Skeletal muscle satellite cell (primary cell): ENCODE results near the gene TBC1D14.
"Not testable (repeated sequence)": the region's sequence is repeated elsewhere in the genome, so short reads cannot be mapped to it uniquely, and the experiment has no call there.

Experiments
- H3K27me3 ChIP-seq: 2 replicates; pipeline ENCODE4 v1.7.0; 2013; ENCODE audit warnings: low read length; ENCODE audit not compliant: control insufficient read depth, insufficient read depth
- H3K36me3 ChIP-seq: 2 replicates; pipeline ENCODE4 v1.7.0; 2013; ENCODE audit warnings: mild to moderate bottlenecking, control low read depth, low read length; ENCODE audit not compliant: insufficient read depth
- H3K4me1 ChIP-seq: 2 replicates; pipeline ENCODE4 v1.7.0; 2013; ENCODE audit warnings: low read length; ENCODE audit not compliant: control insufficient read depth, insufficient read depth
- H3K4me2 ChIP-seq: 2 replicates; pipeline ENCODE4 v1.7.0; 2013; ENCODE audit warnings: mild to moderate bottlenecking, low read length
- H3K4me3 ChIP-seq: 2 replicates; pipeline ENCODE4 v1.7.0; 2013; ENCODE audit warnings: low read length
- H3K9ac ChIP-seq: 2 replicates; pipeline ENCODE4 v1.7.0; 2013; ENCODE audit warnings: mild to moderate bottlenecking, low read depth, low read length, moderate library complexity
- H3K9me3 ChIP-seq: replicated peaks from 2 replicates; pipeline ENCODE4 v1.7.0; 2013; ENCODE audit warnings: mild to moderate bottlenecking, control low read depth, low read length

The TBC1D14 gene

GRCh38 chr4:6901669-6902317, 7.8 kb upstream of the TBC1D14 start:
- H3K4me1 ChIP-seq: no peaks in the 10 kb centered on the region
- no peak overlapping the region for H3K4me3 ChIP-seq
- H3K9me3 ChIP-seq: no peaks in the 10 kb centered on the region
- no peak overlapping the region for H3K9ac ChIP-seq
- no peak overlapping the region for H3K4me2 ChIP-seq
- H3K36me3 ChIP-seq: no peaks in the 10 kb centered on the region
- peaks cover 8% of the 10 kb centered on the region for H3K27me3 ChIP-seq

- no peaks in the 10 kb centered on the region for H3K9me3 ChIP-seq
- no peaks in the 10 kb centered on the region for H3K36me3 ChIP-seq
- H3K27me3 ChIP-seq: peaks cover 13% of the 10 kb centered on the region
- no peak overlapping the region for H3K9ac ChIP-seq
- no peaks in the 10 kb centered on the region for H3K4me1 ChIP-seq
- H3K4me3 ChIP-seq: no peak overlapping the region
- no peak overlapping the region for H3K4me2 ChIP-seq
Measured at GRCh38 chr4:6902318-6903042, 7.1 kb upstream of the TBC1D14 start.

GRCh38 chr4:6905516-6906445, 3.8 kb upstream of the TBC1D14 start:
- Histone ChIP-seq H3K36me3 (no peaks in the 10 kb centered on the region), H3K9me3 (no peaks in the 10 kb centered on the region), H3K4me2 (no peak overlapping the region), H3K27me3 (peaks cover 21% of the 10 kb centered on the region), H3K9ac (no peak overlapping the region), H3K4me3 (no peak overlapping the region), H3K4me1 (peaks cover 11% of the 10 kb centered on the region)

GRCh38 chr4:6906486-6906885, 3.1 kb upstream of the TBC1D14 start:
- not testable (repeated sequence) for H3K9me3 ChIP-seq, H3K4me2 ChIP-seq, H3K9ac ChIP-seq, H3K4me3 ChIP-seq, H3K36me3 ChIP-seq
- Histone ChIP-seq H3K4me1 (peaks cover 11% of the 10 kb centered on the region), H3K27me3 (peaks cover 21% of the 10 kb centered on the region)

GRCh38 chr4:6907658-6908191, 1.9 kb upstream of the TBC1D14 start:
- no peaks in the 10 kb centered on the region for H3K9me3 ChIP-seq
- no peak overlapping the region for H3K4me2 ChIP-seq
- H3K36me3 ChIP-seq: no peaks in the 10 kb centered on the region
- H3K27me3 ChIP-seq: peaks cover 21% of the 10 kb centered on the region
- no peak overlapping the region for H3K4me3 ChIP-seq
- peaks cover 11% of the 10 kb centered on the region for H3K4me1 ChIP-seq
- no peak overlapping the region for H3K9ac ChIP-seq

- peaks cover 11% of the 10 kb centered on the region for H3K4me1 ChIP-seq
- peak overlapping the region; percentile 100 for H3K9ac ChIP-seq
- no peaks in the 10 kb centered on the region for H3K9me3 ChIP-seq
- H3K4me2 ChIP-seq: peak overlapping the region; percentile 92
- peaks cover 21% of the 10 kb centered on the region for H3K27me3 ChIP-seq
- peak overlapping the region; percentile 98 for H3K4me3 ChIP-seq
- no peaks in the 10 kb centered on the region for H3K36me3 ChIP-seq
Measured at GRCh38 chr4:6908432-6909112, 1.1 kb upstream of the TBC1D14 start.

GRCh38 chr4:6909970-6910339, 329 bp downstream of the TBC1D14 start:
- peaks cover 21% of the 10 kb centered on the region for H3K27me3 ChIP-seq
- peak overlapping the region; percentile 98 for H3K4me3 ChIP-seq
- H3K4me1 ChIP-seq: peaks cover 11% of the 10 kb centered on the region
- no peaks in the 10 kb centered on the region for H3K36me3 ChIP-seq
- no peaks in the 10 kb centered on the region for H3K9me3 ChIP-seq
- peak overlapping the region; percentile 100 for H3K9ac ChIP-seq
- peak overlapping the region; percentile 90 for H3K4me2 ChIP-seq

GRCh38 chr4:6910340-6910959, 824 bp downstream of the TBC1D14 start:
- Histone ChIP-seq H3K9me3 (no peaks in the 10 kb centered on the region), H3K4me1 (peaks cover 11% of the 10 kb centered on the region), H3K4me2 (peak overlapping the region; percentile 90), H3K27me3 (peaks cover 21% of the 10 kb centered on the region), H3K9ac (peak overlapping the region; percentile 100), H3K4me3 (peak overlapping the region; percentile 98), H3K36me3 (no peaks in the 10 kb centered on the region)

- Histone ChIP-seq H3K9me3 (no peaks in the 10 kb centered on the region), H3K36me3 (no peaks in the 10 kb centered on the region), H3K27me3 (peaks cover 15% of the 10 kb centered on the region), H3K9ac (no peak overlapping the region), H3K4me1 (peaks cover 11% of the 10 kb centered on the region), H3K4me3 (no peak overlapping the region), H3K4me2 (no peak overlapping the region)
Measured at GRCh38 chr4:6910960-6911874, 1.6 kb downstream of the TBC1D14 start.

GRCh38 chr4:6911917-6912316, 2.3 kb downstream of the TBC1D14 start:
- not testable (repeated sequence) for H3K9me3 ChIP-seq, H3K9ac ChIP-seq, H3K4me3 ChIP-seq, H3K4me2 ChIP-seq, H3K36me3 ChIP-seq
- H3K4me1 ChIP-seq: peaks cover 15% of the 10 kb centered on the region
- H3K27me3 ChIP-seq: peaks cover 13% of the 10 kb centered on the region
